Transverse colon (tissue), 4 donors: ENCODE data around the gene DIS3L2. TPM values are rescaled to one million over a fixed set of nuclear protein-coding genes. Genes with fewer than 3 reads are reported as not detected.

Experiments used
- DNase-seq: peaks from one replicate; pipeline ENCODE4 v3.0.0-alpha.2; 2019
- H3K27ac ChIP-seq, 4 donors: fragments of 200-600 bp; sonication (generic); 2 replicates each; pipeline ENCODE4 v1.5.1; 2016 to 2018; ENCODE audit warnings: inconsistent platforms in 4 of 4
- H3K27me3 ChIP-seq: fragments of 200-600 bp; sonication (generic); 2 replicates; pipeline ENCODE4 v1.5.1; 2017; ENCODE audit warnings: inconsistent platforms
- H3K36me3 ChIP-seq, 4 donors: fragments of 200-600 bp; sonication (generic); 2 replicates each; pipeline ENCODE4 v1.5.1; 2017 to 2019; ENCODE audit warnings: inconsistent platforms in 4 of 4
- H3K4me1 ChIP-seq, 4 donors: fragments of 200-600 bp; sonication (generic); 2 replicates each; pipeline ENCODE4 v1.5.1; 2017 to 2020; ENCODE audit warnings: inconsistent platforms in 4 of 4
- H3K4me3 ChIP-seq, 4 donors: fragments of 200-600 bp; sonication (generic); 1 replicate in 1 of 4; 2 replicates in 3 of 4; pipeline versions ENCODE4 v1.5.1 to v1.6.1; 2017 to 2019; ENCODE audit warnings: inconsistent platforms in 4 of 4
- H3K9me3 ChIP-seq, 2 donors: fragments of 200-600 bp; sonication (generic); 2 replicates each; pipeline ENCODE4 v1.5.1; 2017 to 2019; ENCODE audit warnings: inconsistent platforms in 2 of 2
- CTCF ChIP-seq, 5 experiments: fragments of 200-600 bp in 3 of 5; fragments of 450-650 bp in 2 of 5; sonication (generic) in 3 of 5; IDR thresholded peaks; 1 replicate in 2 of 5; 2 replicates in 3 of 5; pipeline ENCODE4 v1.5.1; 2016 to 2017; ENCODE audit warnings: antibody characterized with exemption in 5 of 5, inconsistent platforms in 3 of 5, mild to moderate bottlenecking in 2 of 5, moderate library complexity in 1 of 5
- EP300 ChIP-seq: sonication (generic); formaldehyde crosslinking; IDR thresholded peaks from one replicate; pipeline ENCODE4 v1.6.1; 2017; ENCODE audit warnings: antibody characterized with exemption, low read depth
- POLR2A ChIP-seq: fragments of 450-650 bp; IDR thresholded peaks from one replicate; pipeline ENCODE4 v1.6.1; 2016; ENCODE audit warnings: antibody characterized with exemption, mild to moderate bottlenecking, moderate library complexity
- POLR2AphosphoS5 ChIP-seq, 3 donors: sonication (generic); formaldehyde crosslinking; IDR thresholded peaks; one replicate each; pipeline ENCODE4 v1.6.1; 2016; ENCODE audit warnings: antibody characterized with exemption in 3 of 3
- WGBS, 2 donors: methylation state at CpG; one replicate each; pipeline ENCODE4 v1.1.5; 2018; ENCODE audit warnings: low coverage in 1 of 2; 5-methylcytosine and 5-hydroxymethylcytosine counted together
- in situ Hi-C, 4 donors: fragments of 200-750 bp; cut with MboI; loops; one replicate each; pipeline versions ENCODE4 v1.15.0 to v1.15.1; 2017; ENCODE audit warnings: low sequenced_read_pairs in 3 of 4, low pct_ligation_motif_present in 1 of 4, low pct_unique_long_range_greater_than_20kb in 1 of 4
- intact Hi-C: fragments of 100-400 bp; cut with DNase I; formaldehyde crosslinking; loops from one replicate; pipeline ENCODE4 v1.15.1; 2023; ENCODE audit warnings: low total_unique reads
- total RNA-seq, 4 donors: library from RNA; depleted of rRNA; stranded (reverse); fragments of >200 nt; gene quantifications; one replicate each; pipeline ENCODE4 v1.1.0, GENCODE V29; 2016

DIS3L2 gene
- 10 to 100 TPM; 24.7 to 99.9 (median 51.2) TPM for total RNA-seq

GRCh38 chr2:231961349-231962166, at the start of gene DIS3L2:
Gene DIS3L2, plus strand, starts transcription at chr2:231961713. Its CDS starts 53,215 bp downstream, at chr2:232014928.
- in situ Hi-C loops: no loop called here
- intact Hi-C loops: no loop called here

GRCh38 chr2:231914077-231914690, 47.3 kb upstream of the DIS3L2 start:
- DNase-seq: no peak
- 83 to 100% methylated on average over 1 to 13 of the region's 14 CpGs for WGBS, 2 donors
- H3K4me1 ChIP-seq: no peaks in the 10 kb centered on the region
- TF ChIP-seq CTCF (IDR thresholded peaks at IDR 0.05) (no peak), POLR2AphosphoS5 (IDR thresholded peaks at IDR 0.05) (no peak), POLR2A (no peak), EP300 (no peak)
- in situ Hi-C loops: loop anchor here in 1 of 4 donors (25.0 kb wide), 2 partner anchors 398 to 523 kb away; no protein-coding TSS in a partner anchor
- H3K36me3 ChIP-seq: no peaks in the 10 kb centered on the region
- H3K9me3 ChIP-seq: no peaks in the 10 kb centered on the region
- no peak overlapping the region for H3K27ac ChIP-seq
- intact Hi-C loops: no loop called here
- H3K4me3 ChIP-seq: no peak overlapping the region
- H3K27me3 ChIP-seq: peaks cover 5% of the 10 kb centered on the region

More at GRCh38 chr2:231961349-231962166, at the start of gene DIS3L2:
- 0 to 1% methylated on average over 1 to 56 of the region's 83 CpGs for WGBS, 2 donors
- H3K27me3 ChIP-seq: peaks cover 3% of the 10 kb centered on the region
- H3K4me3 ChIP-seq: peak within 1 kb of the TSS; percentile 81 to 98 (median 96)
- no peak for TF ChIP-seq CTCF (IDR thresholded peaks at IDR 0.05)
- TF ChIP-seq POLR2AphosphoS5 (IDR thresholded peaks at IDR 0.05): peak; percentile 69 to 88 (median 77)
- peak; percentile 59 for TF ChIP-seq POLR2A
- H3K27ac ChIP-seq: peak within 1 kb of the TSS; percentile 83 to 88 (median 87)
- H3K4me1 ChIP-seq: peaks cover 0 to 28% (median 9%) of the 10 kb centered on the region in 4 donors
- H3K9me3 ChIP-seq: no peaks in the 10 kb centered on the region
- DNase-seq: peak; percentile 85
- no peaks in the 10 kb centered on the region for H3K36me3 ChIP-seq

DNA sequence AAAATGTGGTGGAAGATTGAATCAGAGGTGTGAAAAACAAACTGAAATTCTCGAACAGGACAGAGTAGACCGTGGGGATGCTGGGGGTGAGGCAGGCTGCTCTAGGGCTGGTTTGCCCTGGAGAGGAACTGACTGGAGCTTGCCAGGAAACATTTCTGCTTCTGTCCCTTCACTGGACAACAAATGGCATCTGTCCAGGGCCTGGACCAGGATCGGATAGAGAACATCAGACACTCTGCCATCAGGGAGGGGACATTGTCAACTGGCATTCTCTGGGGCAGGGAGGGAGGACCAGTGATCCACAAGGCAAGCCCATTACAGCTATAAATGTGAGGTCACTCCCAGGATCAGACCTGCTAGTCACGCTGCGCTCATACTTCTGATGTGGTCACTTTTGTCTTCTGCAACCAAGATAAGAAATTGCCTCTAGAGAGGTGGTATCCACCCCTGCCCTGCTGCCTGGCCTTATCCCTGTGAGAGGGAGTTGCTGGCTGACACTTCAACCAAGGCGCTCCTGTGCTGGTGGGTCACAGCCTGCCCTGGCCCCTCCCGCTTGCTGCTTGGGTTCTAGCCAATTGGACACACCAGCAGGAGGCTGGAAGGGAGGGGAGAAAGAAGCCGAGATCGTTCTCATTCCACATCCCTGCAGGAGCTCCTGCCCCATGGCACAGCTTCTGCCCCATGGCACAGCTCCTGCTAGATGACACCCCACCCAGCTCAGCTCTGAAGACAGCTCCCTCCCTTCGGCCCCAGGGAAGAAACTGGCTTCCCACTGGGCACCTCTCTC, 44.0 kb upstream of the DIS3L2 start:
- in situ Hi-C loops (loop anchor here in 1 of 4 donors (25.0 kb wide), 2 partner anchors 395 to 520 kb away; no protein-coding TSS in a partner anchor), intact Hi-C loops (no loop called here)
- no peak for DNase-seq

More for the DNA sequence above, 44.0 kb upstream of the DIS3L2 start:
- TF ChIP-seq CTCF (IDR thresholded peaks at IDR 0.05): no peak
- TF ChIP-seq POLR2A: no peak
- no peak for TF ChIP-seq EP300
- no peak for TF ChIP-seq POLR2AphosphoS5 (IDR thresholded peaks at IDR 0.05)
- no peaks in the 10 kb centered on the region for H3K4me1 ChIP-seq
- H3K27ac ChIP-seq: no peak overlapping the region
- no peaks in the 10 kb centered on the region for H3K9me3 ChIP-seq
- peaks cover 10% of the 10 kb centered on the region for H3K27me3 ChIP-seq
- 40 to 48% methylated on average over 1 to 10 of the region's 10 CpGs for WGBS, 2 donors
- no peaks in the 10 kb centered on the region for H3K36me3 ChIP-seq
- H3K4me3 ChIP-seq: no peak overlapping the region
